Activated CD4-positive, CD25-positive, alpha-beta regulatory T cell treated with anti-CD3 and anti-CD28 coated beads, Interleukin-2, amount 50 U/mL, for 16 hours (primary cell): ENCODE data around the gene ARID1B.

ENCODE experiments used
- DNase-seq: peaks from one replicate; pipeline ENCODE4 v3.0.0-alpha.2; 2020; ENCODE audit warnings: low read depth, low spot score

Gene ARID1B

GRCh38 chr6:156851454-156851921 lies 74.3 kb downstream of the ARID1B start:
- DNase-seq = no peak

- DNase-seq = no peak
Observed at GRCh38 chr6:156852147-156852857, 75.1 kb downstream of the ARID1B start.

- no peak for DNase-seq
Observed at GRCh38 chr6:156852858-156853216, 75.7 kb downstream of the ARID1B start.

GRCh38 chr6:156853733-156854132 lies 76.6 kb downstream of the ARID1B start:
- DNase-seq = no peak

GRCh38 chr6:156854466-156855161 lies 77.4 kb downstream of the ARID1B start:
- DNase-seq = no peak

- no peak for DNase-seq
Observed at GRCh38 chr6:156857573-156857972, 80.4 kb downstream of the ARID1B start.

- no peak for DNase-seq
Observed at GRCh38 chr6:156859686-156860085, 82.5 kb downstream of the ARID1B start.

- DNase-seq = no peak
Observed at GRCh38 chr6:156862711-156863110, 85.5 kb downstream of the ARID1B start.

GRCh38 chr6:156863504-156863903 lies 86.3 kb downstream of the ARID1B start:
- no peak for DNase-seq

- DNase-seq = no peak
Observed at GRCh38 chr6:156864557-156864956, 87.4 kb downstream of the ARID1B start.

- DNase-seq = no peak
Observed at GRCh38 chr6:156865019-156865629, 87.9 kb downstream of the ARID1B start.

GRCh38 chr6:156866220-156867015 lies 89.2 kb downstream of the ARID1B start:
- no peak for DNase-seq

GRCh38 chr6:156867121-156867520 lies 89.9 kb downstream of the ARID1B start:
- DNase-seq = no peak

- no peak for DNase-seq
Observed at GRCh38 chr6:156868385-156868784, 91.2 kb downstream of the ARID1B start.

- DNase-seq = no peak
Observed at GRCh38 chr6:156869980-156870398, 92.8 kb downstream of the ARID1B start.

GRCh38 chr6:156870924-156871539 lies 93.9 kb downstream of the ARID1B start:
- no peak for DNase-seq

- no peak for DNase-seq
Observed at GRCh38 chr6:156872903-156873302, 95.7 kb downstream of the ARID1B start.

- no peak for DNase-seq
Observed at GRCh38 chr6:156873654-156874380, 96.6 kb downstream of the ARID1B start.

- no peak for DNase-seq
Observed at GRCh38 chr6:156875062-156875461, 97.9 kb downstream of the ARID1B start.

- DNase-seq = no peak
Observed at GRCh38 chr6:156876302-156876701, 99.1 kb downstream of the ARID1B start.
